K562 (cell line): ENCODE data around the gene MAU2. TPM values are rescaled to one million over a fixed set of nuclear protein-coding genes. Genes with fewer than 3 reads are reported as not detected.
A peak's percentile ranks its signal among the peaks of the same experiment; 100 is the strongest.

Experiments
- ARHGAP35 ChIP-seq: fragments of 450-650 bp; IDR thresholded peaks from 2 replicates; pipeline ENCODE4 v1.6.1; 2018; ENCODE audit not compliant: partially characterized antibody
- CBX8 ChIP-seq: fragments of 200-600 bp; sonication (generic); IDR thresholded peaks from 2 replicates; pipeline ENCODE4 v1.6.1; 2012; ENCODE audit warnings: borderline replicate concordance, mixed run types, low read depth, mild to moderate bottlenecking, moderate library complexity, mixed read lengths, low read length, control low read depth, inconsistent platforms; ENCODE audit not compliant: poor library complexity, severe bottlenecking; ENCODE audit errors: extremely low read depth
- CHAMP1 ChIP-seq: fragments of 450-650 bp; IDR thresholded peaks from 2 replicates; pipeline ENCODE4 v1.6.1; 2016; ENCODE audit warnings: mild to moderate bottlenecking
- GABPA ChIP-seq: fragments of 200-800 bp; sonication (Bioruptor generic); conservative IDR thresholded peaks from 2 replicates; pipeline ENCODE4 v1.6.1; 2016; ENCODE audit warnings: low read depth, missing genetic modification characterization, missing compliant biosample characterization
- KLF13 ChIP-seq: fragments of 450-650 bp; IDR thresholded peaks from 2 replicates; pipeline ENCODE4 v1.6.1; 2016; ENCODE audit warnings: missing genetic modification characterization, low read depth, mild to moderate bottlenecking, missing compliant biosample characterization, moderate library complexity, borderline replicate concordance
- LEF1 ChIP-seq: fragments of 450-650 bp; IDR thresholded peaks from 2 replicates; pipeline ENCODE4 v1.6.1; 2016; ENCODE audit warnings: mild to moderate bottlenecking
- NFYB ChIP-seq: IDR thresholded peaks from 2 replicates; pipeline ENCODE4 v1.6.1; 2011; ENCODE audit warnings: mild to moderate bottlenecking, moderate library complexity; ENCODE audit not compliant: insufficient read length; ENCODE audit errors: extremely low read depth
- PHF8 ChIP-seq: fragments of 200-600 bp; sonication (generic); IDR thresholded peaks from 2 replicates; pipeline ENCODE4 v1.6.1; 2012; ENCODE audit warnings: mixed run types, mild to moderate bottlenecking, inconsistent platforms, low read length, moderate library complexity, borderline replicate concordance
- TFE3 ChIP-seq: fragments of 450-650 bp; formaldehyde crosslinking; IDR thresholded peaks from 2 replicates; pipeline ENCODE4 v1.4.0; 2020; ENCODE audit warnings: mild to moderate bottlenecking, mixed read lengths
- ZNF277 ChIP-seq: fragments of 250-450 bp; sonication (Bioruptor Pico); IDR thresholded peaks from 2 replicates; pipeline ENCODE4 v1.8.0; 2022; ENCODE audit warnings: inconsistent platforms, mild to moderate bottlenecking, moderate library complexity, borderline replicate concordance
- ZNF407 ChIP-seq: fragments of 450-650 bp; IDR thresholded peaks from 2 replicates; pipeline ENCODE4 v1.6.1; 2016; ENCODE audit warnings: low read depth
- ZNF57 ChIP-seq: fragments of 450-650 bp; formaldehyde crosslinking; IDR thresholded peaks from 2 replicates; pipeline ENCODE4 v1.4.0; 2020; ENCODE audit warnings: mild to moderate bottlenecking, moderate library complexity
- ZSCAN29 ChIP-seq: fragments of 450-650 bp; IDR thresholded peaks from 2 replicates; pipeline ENCODE4 v1.6.1; 2017
- polyA plus RNA-seq, 8 experiments: library from polyadenylated mRNA; depleted of rRNA in 4 of 8; stranded (reverse) in 5 of 8; unstranded in 3 of 8; fragments of >200 nt; fragmentation: Nextera tagmentation in 2 of 8; fragmentation: Illumina TruSeq in 1 of 8; extraction: Ambion mirVana in 2 of 8; extraction: Trizol in 1 of 8; gene quantifications; 2 replicates each; pipeline versions ENCODE4 v1.2.1 to v1.2.3, GENCODE V29; 2011 to 2014; ENCODE audit warnings: inconsistent platforms in 1 of 8, missing spikeins in 1 of 8
- total RNA-seq, 7 experiments: library from RNA; depleted of rRNA in 6 of 7; stranded (reverse); fragments of >200 nt in 6 of 7; fragmentation: Illumina TruSeq in 2 of 7; extraction: Trizol in 2 of 7; gene quantifications; 2 replicates each; pipeline versions ENCODE4 v1.2.1 to v1.2.3, GENCODE V29; 2011 to 2021; ENCODE audit warnings: low replicate concordance in 1 of 7

The MAU2 gene
- total and polyA plus RNA-seq, 9 of the 15 experiments (the other 6 are each of a cell fraction or from before 2014, with no cell fraction given) = 1.2 to 48.1 (median 19.4) TPM

- TF ChIP-seq TFE3 (CRISPR knock-in tag) = no peak
- peak; percentile 76; the same call in 1 of the 2 replicates for TF ChIP-seq PHF8
- TF ChIP-seq NFYB = peak; percentile 84
- TF ChIP-seq ZNF407 = no peak
- no peak for TF ChIP-seq LEF1
- TF ChIP-seq ARHGAP35 = no peak
- peak; percentile 61; the same call in 1 of the 2 replicates for TF ChIP-seq KLF13
- TF ChIP-seq CHAMP1 = no peak
- no peak for TF ChIP-seq CBX8
- TF ChIP-seq ZNF277 (CRISPR knock-in tag) = no peak
- no peak for TF ChIP-seq ZSCAN29
- no peak for TF ChIP-seq ZNF57 (CRISPR knock-in tag)
- TF ChIP-seq GABPA (tag) = peak; percentile 82
Measured at GRCh38 chr19:19385131-19385895, 64.7 kb downstream of the MAU2 start (continued).
